Measurements from ENCODE around the gene PAFAH2. TPM values are rescaled to one million over a fixed set of nuclear protein-coding genes. Genes with fewer than 3 reads are reported as not detected.

PAFAH2 gene
- total and polyA plus RNA-seq, 2 of the 13 experiments (the other 11 are each of a cell fraction or from before 2014, with no cell fraction given), result 6.9 to 9.4 TPM

GRCh38 chr1:26016953-26017545 is 19.2 kb upstream of the PAFAH2 start (continued):
- no peak for TF ChIP-seq STAT6 (CRISPR knock-in tag; IDR thresholded peaks at IDR 0.05; ENCODE audit: borderline replicate concordance)
- TF ChIP-seq TARDBP (CRISPR knock-in tag; IDR thresholded peaks at IDR 0.05), result no peak
- TF ChIP-seq NCOA2 (CRISPR knock-in tag; IDR thresholded peaks at IDR 0.05), result no peak
- TF ChIP-seq ZNF253 (CRISPR knock-in tag; IDR thresholded peaks at IDR 0.05; ENCODE audit: borderline replicate concordance), result no peak

GRCh38 chr1:26016258-26016952 is 18.5 kb upstream of the PAFAH2 start:
- no peaks in the 10 kb centered on the region for H4K20me1 ChIP-seq (ENCODE audit: insufficient read depth, low read length)
- H3K36me3 ChIP-seq (replicated peaks in 1 of 2; ENCODE audit: control insufficient read depth in 1 of 2, insufficient read depth in 2 of 2, low read length in 2 of 2), result no peaks in the 10 kb centered on the region
- POLR2A ChIA-PET, result no interaction called here
- H3K4me3 ChIP-seq (replicated peaks in 1 of 3; ENCODE audit: insufficient read depth in 1 of 3, low read depth in 2 of 3, low read length in 3 of 3), result no peak overlapping the region
- DNase-seq (ENCODE audit: low spot score) (no peak), FAIRE-seq (no peak), ATAC-seq (no peak)
- WGBS (ENCODE audit: low lambda C conversion rate), result 54% methylated on average over 6 of the region's 10 CpGs
- H3K9ac ChIP-seq (ENCODE audit: insufficient read depth, low read depth, low read length), result no peak overlapping the region
- no peak overlapping the region for H3K4me2 ChIP-seq (ENCODE audit: low read depth, low read length)
- peaks cover 73% of the 10 kb centered on the region for H3K4me1 ChIP-seq (ENCODE audit: insufficient read depth, low read length)
- intact Hi-C loops (cut with micrococcal nuclease; ENCODE audit: unreplicated experiment) (no loop called here), in situ Hi-C loops (cut with HindIII; ENCODE audit: extremely low pct_ligation_motif_present, low pct_unique_long_range_greater_than_20kb) (no loop called here)
- H2AFZ ChIP-seq (ENCODE audit: low read length), result no peak overlapping the region
- BruUV-seq (replicated peaks), result no TSS peak
- H3K27ac ChIP-seq (ENCODE audit: extremely low read length, insufficient read depth, low read length), result no peak overlapping the region
- CTCF ChIA-PET (ENCODE audit: low intra/inter-chr PET ratio, low total read pairs), result no interaction called here
- H3K79me2 ChIP-seq (ENCODE audit: insufficient read depth, low read length), result no peaks in the 10 kb centered on the region
- peaks cover 8 to 20% of the 10 kb centered on the region in 2 experiments for H3K27me3 ChIP-seq (ENCODE audit: control insufficient read depth in 1 of 2, insufficient read depth in 2 of 2, low read length in 2 of 2)
- H3K9me3 ChIP-seq (ENCODE audit: low read length), result no peaks in the 10 kb centered on the region
- TF ChIP-seq ZNF777 (CRISPR knock-in tag; IDR thresholded peaks at IDR 0.05) (no peak), E2F2 (CRISPR knock-in tag; IDR thresholded peaks at IDR 0.05; ENCODE audit: borderline replicate concordance) (no peak), ZNF510 (CRISPR knock-in tag; IDR thresholded peaks at IDR 0.05; ENCODE audit: low read depth) (no peak), ZNF143 (CRISPR knock-in tag; IDR thresholded peaks at IDR 0.05) (no peak), BCLAF1 (IDR thresholded peaks at IDR 0.05) (no peak), NCOA5 (CRISPR knock-in tag; IDR thresholded peaks at IDR 0.05) (no peak), ZNF180 (CRISPR knock-in tag; IDR thresholded peaks at IDR 0.05; ENCODE audit: borderline replicate concordance, low read depth) (no peak), CREB3 (CRISPR knock-in tag; IDR thresholded peaks at IDR 0.05) (no peak), ZNF460 (CRISPR knock-in tag; IDR thresholded peaks at IDR 0.05; ENCODE audit: borderline replicate concordance) (no peak), GATAD2A (CRISPR knock-in tag; IDR thresholded peaks at IDR 0.05) (no peak), ZNF263 (CRISPR knock-in tag; IDR thresholded peaks at IDR 0.05) (no peak)
